Stomach (tissue), 4 donors: ENCODE data around the gene CDH23.

Source experiments
- CTCF ChIP-seq, 7 experiments: fragments of 450-650 bp in 4 of 7; fragments of 200-600 bp in 3 of 7; sonication (generic) in 3 of 7; IDR thresholded peaks; one replicate each; pipeline ENCODE4 v1.5.1; 2016 to 2019; ENCODE audit warnings: antibody characterized with exemption in 7 of 7, control low read depth in 2 of 7, mild to moderate bottlenecking in 1 of 7
- POLR2A ChIP-seq, 4 donors: fragments of 450-650 bp; IDR thresholded peaks; one replicate each; pipeline ENCODE4 v1.6.1; 2016; ENCODE audit warnings: antibody characterized with exemption in 4 of 4, control low read depth in 2 of 4, mild to moderate bottlenecking in 1 of 4, moderate library complexity in 1 of 4
- POLR2AphosphoS5 ChIP-seq, 3 donors: sonication (generic); formaldehyde crosslinking; IDR thresholded peaks; one replicate each; pipeline ENCODE4 v1.6.1; 2016; ENCODE audit warnings: antibody characterized with exemption in 3 of 3

GRCh38 chr10:71536332-71536731 is 139.6 kb downstream of the CDH23 start:
- no peak for TF ChIP-seq CTCF (IDR thresholded peaks at IDR 0.05)
- no peak for TF ChIP-seq POLR2A (IDR thresholded peaks at IDR 0.05)
- TF ChIP-seq POLR2AphosphoS5 (IDR thresholded peaks at IDR 0.05) = no peak
